ENCODE results near the gene DCAF6.

The DCAF6 gene

GRCh38 chr1:168000656-168001055 is 64.2 kb downstream of the DCAF6 start:
- no peak overlapping the region for H3K4me3 ChIP-seq (ENCODE audit: insufficient read depth, low read depth, low read length, poor library complexity, severe bottlenecking)
- no peak overlapping the region for H3K27ac ChIP-seq (ENCODE audit: insufficient read depth, low read length, poor library complexity, severe bottlenecking)
- H3K36me3 ChIP-seq (ENCODE audit: control insufficient read depth, insufficient read depth, low read length) = peaks cover 15% of the 10 kb centered on the region
- no peaks in the 10 kb centered on the region for H3K4me1 ChIP-seq (ENCODE audit: control insufficient read depth, insufficient read depth, low read length, poor library complexity, severe bottlenecking)
- DNase-seq = no peak
- no peaks in the 10 kb centered on the region for H3K9me3 ChIP-seq (ENCODE audit: control insufficient read depth, low read length)
- H3K27me3 ChIP-seq (replicated peaks; ENCODE audit: control insufficient read depth, insufficient read depth, low read length, poor library complexity, severe bottlenecking) = no peaks in the 10 kb centered on the region

- Histone ChIP-seq H3K4me3 (ENCODE audit: insufficient read depth, low read depth, low read length, poor library complexity, severe bottlenecking) (no peak overlapping the region), H3K27me3 (replicated peaks; ENCODE audit: control insufficient read depth, insufficient read depth, low read length, poor library complexity, severe bottlenecking) (no peaks in the 10 kb centered on the region)
- no peak for DNase-seq
These were observed 64.7 kb downstream of the DCAF6 start for GRCh38 chr1:168001213-168001612.

GRCh38 chr1:168004531-168004930 is 68.0 kb downstream of the DCAF6 start:
- H3K4me1 ChIP-seq (ENCODE audit: control insufficient read depth, insufficient read depth, low read length, poor library complexity, severe bottlenecking) = no peaks in the 10 kb centered on the region
- H3K36me3 ChIP-seq (ENCODE audit: control insufficient read depth, insufficient read depth, low read length) = peaks cover 7% of the 10 kb centered on the region
- no peaks in the 10 kb centered on the region for H3K9me3 ChIP-seq (ENCODE audit: control insufficient read depth, low read length)
- DNase-seq = no peak
- no peak overlapping the region for H3K27ac ChIP-seq (ENCODE audit: insufficient read depth, low read length, poor library complexity, severe bottlenecking)
- H3K27me3 ChIP-seq (replicated peaks; ENCODE audit: control insufficient read depth, insufficient read depth, low read length, poor library complexity, severe bottlenecking) = no peaks in the 10 kb centered on the region
- H3K4me3 ChIP-seq (ENCODE audit: insufficient read depth, low read depth, low read length, poor library complexity, severe bottlenecking) = no peak overlapping the region

More at GRCh38 chr1:168001213-168001612, 64.7 kb downstream of the DCAF6 start:
- Histone ChIP-seq H3K9me3 (ENCODE audit: control insufficient read depth, low read length) (no peaks in the 10 kb centered on the region), H3K4me1 (ENCODE audit: control insufficient read depth, insufficient read depth, low read length, poor library complexity, severe bottlenecking) (no peaks in the 10 kb centered on the region), H3K27ac (ENCODE audit: insufficient read depth, low read length, poor library complexity, severe bottlenecking) (no peak overlapping the region), H3K36me3 (ENCODE audit: control insufficient read depth, insufficient read depth, low read length) (peaks cover 15% of the 10 kb centered on the region)

GRCh38 chr1:168005529-168005928 is 69.0 kb downstream of the DCAF6 start:
- Histone ChIP-seq H3K27me3 (replicated peaks; ENCODE audit: control insufficient read depth, insufficient read depth, low read length, poor library complexity, severe bottlenecking) (no peaks in the 10 kb centered on the region), H3K27ac (ENCODE audit: insufficient read depth, low read length, poor library complexity, severe bottlenecking) (no peak overlapping the region), H3K4me1 (ENCODE audit: control insufficient read depth, insufficient read depth, low read length, poor library complexity, severe bottlenecking) (no peaks in the 10 kb centered on the region), H3K36me3 (ENCODE audit: control insufficient read depth, insufficient read depth, low read length) (peaks cover 7% of the 10 kb centered on the region), H3K4me3 (ENCODE audit: insufficient read depth, low read depth, low read length, poor library complexity, severe bottlenecking) (no peak overlapping the region), H3K9me3 (ENCODE audit: control insufficient read depth, low read length) (no peaks in the 10 kb centered on the region)
- no peak for DNase-seq

GRCh38 chr1:168007691-168008090 is 71.2 kb downstream of the DCAF6 start:
- Histone ChIP-seq H3K36me3 (ENCODE audit: control insufficient read depth, insufficient read depth, low read length) (peaks cover 7% of the 10 kb centered on the region), H3K9me3 (ENCODE audit: control insufficient read depth, low read length) (no peaks in the 10 kb centered on the region), H3K27me3 (replicated peaks; ENCODE audit: control insufficient read depth, insufficient read depth, low read length, poor library complexity, severe bottlenecking) (no peaks in the 10 kb centered on the region), H3K27ac (ENCODE audit: insufficient read depth, low read length, poor library complexity, severe bottlenecking) (no peak overlapping the region), H3K4me3 (ENCODE audit: insufficient read depth, low read depth, low read length, poor library complexity, severe bottlenecking) (no peak overlapping the region), H3K4me1 (ENCODE audit: control insufficient read depth, insufficient read depth, low read length, poor library complexity, severe bottlenecking) (no peaks in the 10 kb centered on the region)
- DNase-seq = no peak

GRCh38 chr1:168008595-168008994 is 72.1 kb downstream of the DCAF6 start:
- Histone ChIP-seq H3K27me3 (replicated peaks; ENCODE audit: control insufficient read depth, insufficient read depth, low read length, poor library complexity, severe bottlenecking) (no peaks in the 10 kb centered on the region), H3K27ac (ENCODE audit: insufficient read depth, low read length, poor library complexity, severe bottlenecking) (no peak overlapping the region), H3K4me3 (ENCODE audit: insufficient read depth, low read depth, low read length, poor library complexity, severe bottlenecking) (no peak overlapping the region), H3K36me3 (ENCODE audit: control insufficient read depth, insufficient read depth, low read length) (peaks cover 7% of the 10 kb centered on the region), H3K9me3 (ENCODE audit: control insufficient read depth, low read length) (no peaks in the 10 kb centered on the region), H3K4me1 (ENCODE audit: control insufficient read depth, insufficient read depth, low read length, poor library complexity, severe bottlenecking) (no peaks in the 10 kb centered on the region)
- DNase-seq = no peak

- Histone ChIP-seq H3K4me3 (ENCODE audit: insufficient read depth, low read depth, low read length, poor library complexity, severe bottlenecking) (no peak overlapping the region), H3K9me3 (ENCODE audit: control insufficient read depth, low read length) (no peaks in the 10 kb centered on the region), H3K27ac (ENCODE audit: insufficient read depth, low read length, poor library complexity, severe bottlenecking) (no peak overlapping the region), H3K4me1 (ENCODE audit: control insufficient read depth, insufficient read depth, low read length, poor library complexity, severe bottlenecking) (no peaks in the 10 kb centered on the region), H3K36me3 (ENCODE audit: control insufficient read depth, insufficient read depth, low read length) (no peaks in the 10 kb centered on the region), H3K27me3 (replicated peaks; ENCODE audit: control insufficient read depth, insufficient read depth, low read length, poor library complexity, severe bottlenecking) (no peaks in the 10 kb centered on the region)
- no peak for DNase-seq
These were observed 72.8 kb downstream of the DCAF6 start for GRCh38 chr1:168009322-168009721.

- DNase-seq = no peak
- Histone ChIP-seq H3K36me3 (ENCODE audit: control insufficient read depth, insufficient read depth, low read length) (peaks cover 29% of the 10 kb centered on the region), H3K4me1 (ENCODE audit: control insufficient read depth, insufficient read depth, low read length, poor library complexity, severe bottlenecking) (no peaks in the 10 kb centered on the region)
These were observed 82.9 kb downstream of the DCAF6 start for GRCh38 chr1:168019407-168019806.

GRCh38 chr1:168031198-168031597 is 94.7 kb downstream of the DCAF6 start:
- Histone ChIP-seq H3K27ac (ENCODE audit: insufficient read depth, low read length, poor library complexity, severe bottlenecking) (no peak overlapping the region), H3K36me3 (ENCODE audit: control insufficient read depth, insufficient read depth, low read length) (peaks cover 4% of the 10 kb centered on the region), H3K9me3 (ENCODE audit: control insufficient read depth, low read length) (no peaks in the 10 kb centered on the region), H3K4me3 (ENCODE audit: insufficient read depth, low read depth, low read length, poor library complexity, severe bottlenecking) (no peak overlapping the region), H3K27me3 (replicated peaks; ENCODE audit: control insufficient read depth, insufficient read depth, low read length, poor library complexity, severe bottlenecking) (no peaks in the 10 kb centered on the region), H3K4me1 (ENCODE audit: control insufficient read depth, insufficient read depth, low read length, poor library complexity, severe bottlenecking) (no peaks in the 10 kb centered on the region)
- DNase-seq = no peak

More at GRCh38 chr1:168019407-168019806, 82.9 kb downstream of the DCAF6 start:
- H3K27me3 ChIP-seq (replicated peaks; ENCODE audit: control insufficient read depth, insufficient read depth, low read length, poor library complexity, severe bottlenecking) = no peaks in the 10 kb centered on the region
- no peak overlapping the region for H3K4me3 ChIP-seq (ENCODE audit: insufficient read depth, low read depth, low read length, poor library complexity, severe bottlenecking)
- H3K27ac ChIP-seq (ENCODE audit: insufficient read depth, low read length, poor library complexity, severe bottlenecking) = no peak overlapping the region
- H3K9me3 ChIP-seq (ENCODE audit: control insufficient read depth, low read length) = no peaks in the 10 kb centered on the region

- H3K36me3 ChIP-seq (ENCODE audit: control insufficient read depth, insufficient read depth, low read length) = peaks cover 2% of the 10 kb centered on the region
- H3K4me3 ChIP-seq (ENCODE audit: insufficient read depth, low read depth, low read length, poor library complexity, severe bottlenecking) = no peak overlapping the region
- DNase-seq = no peak
- H3K27me3 ChIP-seq (replicated peaks; ENCODE audit: control insufficient read depth, insufficient read depth, low read length, poor library complexity, severe bottlenecking) = no peaks in the 10 kb centered on the region
- H3K9me3 ChIP-seq (ENCODE audit: control insufficient read depth, low read length) = no peaks in the 10 kb centered on the region
- no peaks in the 10 kb centered on the region for H3K4me1 ChIP-seq (ENCODE audit: control insufficient read depth, insufficient read depth, low read length, poor library complexity, severe bottlenecking)
- H3K27ac ChIP-seq (ENCODE audit: insufficient read depth, low read length, poor library complexity, severe bottlenecking) = no peak overlapping the region
These were observed 95.1 kb downstream of the DCAF6 start for GRCh38 chr1:168031627-168032026.

GRCh38 chr1:168032029-168032428 is 95.5 kb downstream of the DCAF6 start:
- H3K4me1 ChIP-seq (ENCODE audit: control insufficient read depth, insufficient read depth, low read length, poor library complexity, severe bottlenecking) = no peaks in the 10 kb centered on the region
- no peak for DNase-seq

More at GRCh38 chr1:168032029-168032428, 95.5 kb downstream of the DCAF6 start:
- Histone ChIP-seq H3K9me3 (ENCODE audit: control insufficient read depth, low read length) (no peaks in the 10 kb centered on the region), H3K27me3 (replicated peaks; ENCODE audit: control insufficient read depth, insufficient read depth, low read length, poor library complexity, severe bottlenecking) (no peaks in the 10 kb centered on the region), H3K36me3 (ENCODE audit: control insufficient read depth, insufficient read depth, low read length) (peaks cover 2% of the 10 kb centered on the region), H3K27ac (ENCODE audit: insufficient read depth, low read length, poor library complexity, severe bottlenecking) (no peak overlapping the region), H3K4me3 (ENCODE audit: insufficient read depth, low read depth, low read length, poor library complexity, severe bottlenecking) (no peak overlapping the region)

Measured in effector memory CD4-positive, alpha-beta T cell (primary cell).